WERI-Rb-1 (cell line): ENCODE measurements around the gene C19orf85.
A peak's percentile ranks its signal among the peaks of the same experiment; 100 is the strongest.

Source experiments
- DNase-seq: peaks from one replicate; pipeline ENCODE4 v3.0.0-alpha.2; 2020
- H3K27ac ChIP-seq: fragments of 250-450 bp; sonication (Bioruptor Pico); 2 replicates; pipeline ENCODE4 v1.5.1; 2020; ENCODE audit warnings: mild to moderate bottlenecking, moderate library complexity
- H3K27me3 ChIP-seq: fragments of 250-450 bp; sonication (Bioruptor Pico); 2 replicates; pipeline ENCODE4 v1.5.1; 2021; ENCODE audit warnings: mild to moderate bottlenecking, low read depth, moderate library complexity; ENCODE audit not compliant: insufficient read depth, severe bottlenecking
- H3K36me3 ChIP-seq: fragments of 250-450 bp; sonication (Bioruptor Pico); 2 replicates; pipeline ENCODE4 v1.5.1; 2020; ENCODE audit warnings: mild to moderate bottlenecking, moderate library complexity
- H3K4me3 ChIP-seq: 2 replicates; pipeline ENCODE4 v1.5.1; 2011; ENCODE audit warnings: low read depth, mild to moderate bottlenecking, control low read depth, low read length
- H3K9me3 ChIP-seq: fragments of 250-450 bp; sonication (Bioruptor Pico); 2 replicates; pipeline ENCODE4 v1.5.1; 2021; ENCODE audit warnings: mild to moderate bottlenecking, moderate library complexity; ENCODE audit not compliant: severe bottlenecking
- CTCF ChIP-seq: IDR thresholded peaks from 2 replicates; pipeline ENCODE4 v1.5.1; 2011; ENCODE audit warnings: low read depth, mild to moderate bottlenecking, control low read depth, inconsistent platforms, low read length

Gene C19orf85

DNA sequence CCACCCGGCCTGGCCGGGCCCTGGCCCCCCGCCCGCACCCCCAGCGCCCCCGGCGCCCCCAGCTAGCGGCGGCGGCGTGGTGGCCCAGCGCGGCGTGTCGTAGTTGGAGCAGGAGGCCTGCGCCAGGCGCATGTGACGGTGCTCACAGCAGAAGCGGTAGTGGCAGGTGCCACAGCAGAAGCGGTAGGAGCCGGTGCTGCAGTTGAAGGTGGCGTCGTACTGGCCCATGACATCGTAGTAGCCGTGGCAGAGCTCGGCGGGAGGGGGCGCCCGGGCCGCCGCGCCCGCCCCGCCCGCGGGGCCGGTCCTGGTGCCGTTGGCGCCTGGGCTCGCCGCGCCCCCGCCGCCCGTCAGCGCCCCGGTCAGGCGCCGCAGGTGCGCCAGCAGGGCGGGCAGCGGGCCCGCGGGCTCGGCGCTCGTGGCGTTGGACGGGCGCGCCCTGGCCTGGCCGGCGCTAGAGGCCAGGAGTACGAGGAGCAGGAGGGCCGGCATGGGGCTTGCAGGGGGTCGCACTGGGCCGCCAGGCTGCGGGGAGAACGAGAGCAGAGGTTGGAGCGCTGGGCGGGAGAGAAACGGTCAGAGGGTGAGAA, 22.1 kb downstream of the C19orf85 start:
- TF ChIP-seq CTCF: no peak
- Histone ChIP-seq H3K36me3 (no peaks in the 10 kb centered on the region), H3K4me3 (peak overlapping the region; percentile 38), H3K9me3 (no peaks in the 10 kb centered on the region), H3K27ac (no peak overlapping the region), H3K27me3 (peaks cover 12% of the 10 kb centered on the region)
- peak; percentile 60 for DNase-seq

DNA sequence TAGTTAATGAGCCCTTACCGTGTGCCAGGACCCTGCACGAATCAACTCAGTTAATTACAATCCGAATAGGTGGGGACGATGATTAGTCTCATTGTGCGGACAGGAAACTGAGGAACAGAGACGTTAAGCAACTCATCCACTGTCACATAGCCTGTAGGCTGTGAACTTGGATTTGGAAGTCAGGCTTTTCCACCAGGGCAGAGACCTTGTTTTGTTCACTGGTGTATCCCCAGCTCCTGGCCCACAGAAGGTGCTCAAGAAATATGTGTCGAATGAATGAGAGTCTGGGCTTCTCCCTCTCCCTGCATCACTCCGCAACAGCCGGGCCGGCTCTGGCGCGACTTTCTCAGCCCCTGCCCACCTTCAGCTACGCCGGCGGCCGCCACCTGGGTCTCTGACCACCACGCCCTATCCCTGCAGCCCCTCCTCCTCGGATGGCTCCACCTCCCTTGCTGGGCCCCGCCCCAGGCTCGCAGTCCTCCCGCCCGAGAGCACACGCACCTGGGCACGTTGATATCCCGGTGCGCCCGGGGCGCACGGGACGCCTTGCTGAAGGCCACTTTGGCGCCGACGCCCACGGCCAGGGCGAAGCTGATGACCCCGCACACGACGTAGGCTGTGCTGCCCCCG, 22.7 kb downstream of the C19orf85 start:
- peak; percentile 79 for DNase-seq
- no peaks in the 10 kb centered on the region for H3K9me3 ChIP-seq
- no peaks in the 10 kb centered on the region for H3K36me3 ChIP-seq
- H3K27me3 ChIP-seq: peaks cover 12% of the 10 kb centered on the region
- TF ChIP-seq CTCF: no peak
- no peak overlapping the region for H3K27ac ChIP-seq
- peak overlapping the region; percentile 35 for H3K4me3 ChIP-seq

DNA sequence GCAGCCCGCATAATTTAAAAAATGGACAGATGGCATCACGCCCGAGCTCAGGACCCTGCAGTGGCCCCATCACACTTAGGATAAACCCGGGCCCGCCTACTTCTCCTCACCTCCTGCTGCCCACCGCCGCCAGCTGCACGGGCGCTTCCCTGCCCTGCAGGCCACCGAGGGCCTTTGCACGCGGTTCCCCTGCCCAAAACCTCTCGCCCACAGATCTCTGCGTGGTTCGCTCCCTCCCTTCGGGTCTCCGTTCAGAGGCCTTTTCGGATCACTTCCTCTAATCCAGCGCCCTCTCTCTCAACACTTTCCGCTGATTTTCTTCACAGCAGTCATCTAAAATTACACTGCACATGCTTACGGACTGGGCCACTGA, 23.2 kb downstream of the C19orf85 start:
- Histone ChIP-seq H3K9me3 (no peaks in the 10 kb centered on the region), H3K27me3 (peaks cover 12% of the 10 kb centered on the region), H3K36me3 (no peaks in the 10 kb centered on the region), H3K4me3 (peak overlapping the region; percentile 35), H3K27ac (no peak overlapping the region)
- peak; percentile 53 for DNase-seq
- no peak for TF ChIP-seq CTCF

DNA sequence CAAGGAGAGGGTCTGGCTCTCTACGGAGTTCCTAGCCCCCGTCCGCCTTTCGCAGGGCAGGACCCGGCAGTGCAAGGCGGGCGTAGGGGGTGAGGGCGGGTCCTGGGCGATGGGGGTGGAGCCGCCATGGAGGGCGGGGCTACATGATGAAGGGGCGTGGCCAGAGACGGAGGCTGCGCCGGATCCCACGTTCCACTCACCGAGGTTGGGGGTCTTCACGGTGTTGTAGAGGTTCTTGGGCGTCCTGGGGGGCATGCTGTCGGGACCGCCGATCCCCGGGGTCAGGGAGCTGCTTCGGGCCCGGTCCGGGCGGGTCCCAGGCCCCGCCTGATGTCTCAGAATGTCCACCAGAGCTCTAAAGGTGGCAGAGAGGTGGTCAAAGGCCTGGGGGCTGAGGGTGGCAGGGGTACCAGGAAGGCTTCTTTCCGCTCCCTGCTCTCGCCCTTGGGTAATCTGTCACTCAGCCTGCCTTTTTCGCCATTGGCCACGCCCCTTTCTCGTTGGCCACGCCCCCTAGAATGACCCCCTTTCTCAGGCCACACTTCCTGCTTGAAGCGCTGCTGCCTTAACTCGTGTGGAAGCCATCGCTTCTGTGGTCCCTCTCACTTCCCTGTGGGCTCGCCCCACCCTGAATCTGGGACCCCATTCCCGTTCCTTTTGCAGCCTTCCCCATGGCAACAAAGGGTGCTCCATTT, 24.0 kb downstream of the C19orf85 start:
- Histone ChIP-seq H3K36me3 (no peaks in the 10 kb centered on the region), H3K27ac (no peak overlapping the region), H3K9me3 (no peaks in the 10 kb centered on the region), H3K27me3 (peaks cover 12% of the 10 kb centered on the region), H3K4me3 (peak overlapping the region; percentile 35)
- no peak for TF ChIP-seq CTCF
- DNase-seq: peak; percentile 63

GRCh38 chr19:55439052-55439451, 25.5 kb downstream of the C19orf85 start:
- Histone ChIP-seq H3K9me3 (no peaks in the 10 kb centered on the region), H3K27me3 (peaks cover 10% of the 10 kb centered on the region), H3K4me3 (no peak overlapping the region), H3K36me3 (no peaks in the 10 kb centered on the region), H3K27ac (no peak overlapping the region)
- DNase-seq: no peak
- no peak for TF ChIP-seq CTCF
